ENCODE data around the gene TYRO3.

The TYRO3 gene

DNA sequence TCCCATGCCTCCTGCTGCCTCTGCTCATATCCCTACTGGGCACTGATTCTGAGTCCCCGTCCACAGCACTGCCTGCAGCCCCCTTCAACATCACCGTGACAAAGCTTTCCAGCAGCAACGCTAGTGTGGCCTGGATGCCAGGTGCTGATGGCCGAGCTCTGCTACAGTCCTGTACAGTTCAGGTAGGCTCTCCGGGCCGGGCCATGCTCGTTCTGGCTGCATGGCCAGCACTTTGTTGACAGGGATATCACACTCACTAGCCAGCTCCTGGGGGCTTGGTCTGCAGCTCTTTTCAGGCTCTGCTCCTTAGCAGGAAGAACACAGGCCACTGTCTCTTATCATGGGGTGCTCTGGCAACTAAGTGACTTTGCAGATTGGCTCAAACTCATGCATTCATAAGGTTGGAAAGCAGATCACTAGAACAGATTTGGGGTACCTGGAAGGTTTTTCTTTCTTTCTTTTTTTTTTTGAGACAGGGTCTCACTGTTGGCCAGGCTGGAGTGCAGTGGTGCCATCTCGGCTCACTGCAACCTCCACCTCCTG lies 6.0 kb downstream of the TYRO3 start:
- Mint-ChIP-seq H3K36me3 (ENCODE audit: low read depth) (no peaks in the 10 kb centered on the region), H3K4me1 (peaks cover 97% of the 10 kb centered on the region), H3K9me3 (no peaks in the 10 kb centered on the region), H3K27ac (peak overlapping the region; percentile 84), H3K4me3 (peak overlapping the region; percentile 7), H3K27me3 (ENCODE audit: low read depth, poor library complexity) (peaks cover 9% of the 10 kb centered on the region)
- DNase-seq, result no peak
- TF ChIP-seq, protein P1, sequence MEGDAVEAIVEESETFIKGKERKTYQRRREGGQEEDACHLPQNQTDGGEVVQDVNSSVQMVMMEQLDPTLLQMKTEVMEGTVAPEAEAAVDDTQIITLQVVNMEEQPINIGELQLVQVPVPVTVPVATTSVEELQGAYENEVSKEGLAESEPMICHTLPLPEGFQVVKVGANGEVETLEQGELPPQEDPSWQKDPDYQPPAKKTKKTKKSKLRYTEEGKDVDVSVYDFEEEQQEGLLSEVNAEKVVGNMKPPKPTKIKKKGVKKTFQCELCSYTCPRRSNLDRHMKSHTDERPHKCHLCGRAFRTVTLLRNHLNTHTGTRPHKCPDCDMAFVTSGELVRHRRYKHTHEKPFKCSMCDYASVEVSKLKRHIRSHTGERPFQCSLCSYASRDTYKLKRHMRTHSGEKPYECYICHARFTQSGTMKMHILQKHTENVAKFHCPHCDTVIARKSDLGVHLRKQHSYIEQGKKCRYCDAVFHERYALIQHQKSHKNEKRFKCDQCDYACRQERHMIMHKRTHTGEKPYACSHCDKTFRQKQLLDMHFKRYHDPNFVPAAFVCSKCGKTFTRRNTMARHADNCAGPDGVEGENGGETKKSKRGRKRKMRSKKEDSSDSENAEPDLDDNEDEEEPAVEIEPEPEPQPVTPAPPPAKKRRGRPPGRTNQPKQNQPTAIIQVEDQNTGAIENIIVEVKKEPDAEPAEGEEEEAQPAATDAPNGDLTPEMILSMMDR (IDR thresholded peaks at IDR 0.05), result no peak

DNA sequence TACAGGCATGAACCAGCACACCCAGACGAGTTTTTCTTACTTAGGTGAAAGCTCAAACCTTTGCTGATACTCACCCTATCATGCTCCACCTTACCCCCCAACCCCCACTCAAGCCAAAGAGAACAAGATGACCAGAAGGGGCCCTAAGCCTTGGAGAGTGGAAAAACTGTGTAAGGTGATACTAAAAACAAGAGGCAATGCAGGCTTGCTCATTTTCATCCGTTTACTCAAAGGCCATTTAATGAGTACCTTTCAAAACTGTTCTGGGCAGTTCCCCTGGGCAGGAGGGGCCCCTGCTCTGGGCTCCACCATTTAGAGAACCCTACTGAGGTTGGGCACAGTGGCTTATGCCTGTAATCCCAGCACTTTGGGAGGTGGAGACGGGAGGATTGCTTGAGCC lies 6.7 kb downstream of the TYRO3 start:
- Mint-ChIP-seq H3K4me1 (peaks cover 90% of the 10 kb centered on the region), H3K27me3 (ENCODE audit: low read depth, poor library complexity) (peaks cover 7% of the 10 kb centered on the region), H3K36me3 (ENCODE audit: low read depth) (peaks cover 4% of the 10 kb centered on the region), H3K4me3 (no peak overlapping the region), H3K27ac (peak overlapping the region; percentile 84), H3K9me3 (no peaks in the 10 kb centered on the region)
- TF ChIP-seq, protein P1 (IDR thresholded peaks at IDR 0.05), result no peak
- no peak for DNase-seq

DNA sequence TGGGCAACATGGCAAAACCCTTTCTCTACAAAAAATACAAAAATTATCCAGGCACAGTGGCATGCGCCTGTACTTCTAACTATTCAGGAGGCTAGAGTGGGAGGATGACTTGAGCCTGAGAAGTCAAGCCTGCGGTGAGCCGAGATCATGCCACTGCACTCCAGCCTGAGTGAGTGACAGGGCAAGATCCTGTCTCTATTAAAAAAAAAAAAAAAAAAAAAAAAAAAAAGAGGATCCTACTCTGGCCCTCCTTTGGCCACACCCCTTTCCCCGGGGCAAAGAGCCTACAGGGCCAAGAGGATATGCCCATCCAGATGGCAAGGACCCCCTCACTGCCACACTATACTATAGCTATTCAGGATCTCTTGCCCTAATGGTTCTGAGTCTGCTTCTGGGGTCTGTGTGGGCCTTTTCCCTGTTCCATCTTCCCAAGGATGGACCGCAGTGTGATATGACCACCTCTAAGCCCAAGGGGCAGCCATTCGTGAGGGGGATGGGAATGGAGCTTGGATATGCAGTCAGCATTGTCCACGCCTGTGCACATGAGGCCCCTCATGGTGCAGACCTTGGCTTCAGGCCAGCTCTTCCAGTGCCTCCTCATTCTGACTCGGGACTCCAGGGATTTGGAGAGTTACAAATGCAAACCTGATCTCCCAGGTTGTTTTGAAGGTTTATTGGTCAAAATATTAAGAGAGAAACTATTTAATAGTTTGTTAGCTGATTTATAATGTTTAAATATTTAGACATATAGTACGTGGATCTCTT lies 7.3 kb downstream of the TYRO3 start:
- TF ChIP-seq, protein P1 (IDR thresholded peaks at IDR 0.05), result no peak
- H3K4me3 Mint-ChIP-seq, result no peak overlapping the region
- H3K27me3 Mint-ChIP-seq (ENCODE audit: low read depth, poor library complexity), result peaks cover 7% of the 10 kb centered on the region
- H3K27ac Mint-ChIP-seq, result no peak overlapping the region
- no peaks in the 10 kb centered on the region for H3K9me3 Mint-ChIP-seq
- DNase-seq, result no peak
- peaks cover 84% of the 10 kb centered on the region for H3K4me1 Mint-ChIP-seq
- H3K36me3 Mint-ChIP-seq (ENCODE audit: low read depth), result peaks cover 7% of the 10 kb centered on the region

- H3K9me3 Mint-ChIP-seq, result no peaks in the 10 kb centered on the region
- H3K27ac Mint-ChIP-seq, result peak overlapping the region; percentile 97
- H3K4me1 Mint-ChIP-seq, result peaks cover 75% of the 10 kb centered on the region
- peaks cover 16% of the 10 kb centered on the region for H3K36me3 Mint-ChIP-seq (ENCODE audit: low read depth)
- no peak for DNase-seq
- H3K4me3 Mint-ChIP-seq, result no peak overlapping the region
- TF ChIP-seq, protein P1 (IDR thresholded peaks at IDR 0.05), result no peak
- peaks cover 7% of the 10 kb centered on the region for H3K27me3 Mint-ChIP-seq (ENCODE audit: low read depth, poor library complexity)
Observed at GRCh38 chr15:41567261-41567660, 8.2 kb downstream of the TYRO3 start.

DNA sequence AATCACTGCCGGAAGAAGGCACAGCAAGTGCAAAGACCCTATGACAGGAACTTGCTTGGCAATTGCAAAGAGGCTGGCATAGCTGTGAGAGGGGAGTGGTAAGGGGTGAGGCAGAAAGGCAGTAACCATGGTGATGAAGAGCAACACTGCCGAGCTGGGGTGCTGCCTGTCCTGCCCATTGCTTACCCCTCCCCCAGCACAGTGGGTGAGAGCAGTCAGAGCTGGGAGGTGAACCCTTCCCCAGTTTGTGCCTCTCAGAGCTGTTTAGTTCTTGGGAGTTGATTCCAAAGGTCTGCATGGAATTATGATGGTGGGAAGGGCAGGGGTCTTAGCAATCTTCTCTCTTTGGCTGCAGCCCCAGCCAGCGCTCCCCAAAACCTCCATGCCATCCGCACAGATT lies 8.8 kb downstream of the TYRO3 start:
- Mint-ChIP-seq H3K36me3 (ENCODE audit: low read depth) (peaks cover 16% of the 10 kb centered on the region), H3K9me3 (no peaks in the 10 kb centered on the region), H3K27me3 (ENCODE audit: low read depth, poor library complexity) (peaks cover 7% of the 10 kb centered on the region), H3K4me3 (peak overlapping the region; percentile 53), H3K27ac (peak overlapping the region; percentile 97), H3K4me1 (peaks cover 69% of the 10 kb centered on the region)
- no peak for DNase-seq
- TF ChIP-seq, protein P1 (IDR thresholded peaks at IDR 0.05), result no peak
